ENCODE data around the gene NUPR1. TPM values are rescaled to one million over a fixed set of nuclear protein-coding genes. Genes with fewer than 3 reads are reported as not detected.
A peak's percentile ranks its signal among the peaks of the same experiment; 100 is the strongest.

The NUPR1 gene
- total and polyA plus RNA-seq, 2 of the 13 experiments (the other 11 are each of a cell fraction or from before 2014, with no cell fraction given) = 18.0 to 25.6 TPM

DNA sequence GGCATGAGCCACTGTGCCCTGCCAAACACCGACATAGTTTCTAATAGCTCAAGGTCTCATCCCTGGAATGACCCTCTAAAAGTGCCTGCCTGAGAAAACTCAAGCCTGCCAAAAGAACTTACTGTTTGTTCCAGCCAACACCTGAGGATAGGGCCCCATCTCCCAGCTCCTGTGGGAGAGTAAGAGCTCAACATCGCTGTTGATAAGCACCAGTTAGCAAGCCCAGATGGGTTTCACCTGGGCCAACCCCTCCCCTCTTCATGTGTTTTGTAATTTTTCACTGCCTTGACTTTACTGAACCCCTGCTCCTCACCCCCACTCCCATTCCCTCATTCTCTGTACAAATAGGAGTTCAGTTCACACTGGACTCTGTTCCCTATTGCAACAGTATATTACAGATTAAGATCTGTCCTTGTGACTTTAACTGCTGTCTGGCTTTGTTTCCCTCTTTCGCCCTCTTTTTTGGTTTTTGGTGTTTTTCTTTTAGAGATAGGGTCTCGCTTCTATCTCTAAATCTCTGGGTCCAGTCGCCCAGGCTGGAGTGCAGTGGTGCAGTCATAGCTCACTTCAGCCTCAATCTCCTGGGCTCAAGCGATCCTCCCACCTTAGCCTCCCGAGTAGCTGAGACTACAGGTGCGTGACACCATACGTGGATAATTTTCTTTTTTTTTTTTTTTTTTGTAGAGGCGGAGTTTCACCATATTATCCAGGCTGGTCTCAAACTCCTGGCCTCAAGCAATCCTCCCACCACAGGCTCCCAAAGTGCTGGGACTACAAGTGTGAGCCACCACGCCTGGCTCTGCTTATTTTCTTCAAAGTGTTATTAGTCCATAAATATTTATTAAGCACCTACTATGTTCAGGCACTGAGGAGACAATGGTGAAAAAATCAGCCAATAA, 12.3 kb downstream of the NUPR1 start (continued):
- TF ChIP-seq TARDBP (CRISPR knock-in tag; IDR thresholded peaks at IDR 0.05) = peak; percentile 98
- TF ChIP-seq POLR2A (IDR thresholded peaks at IDR 0.05; ENCODE audit: insufficient read depth in 1 of 2, low read depth in 2 of 2, low read length in 2 of 2) = peak in 1 of 2 experiments; percentile 52; a peak in 1 of 4 replicates
- no peak for TF ChIP-seq ZNF841 (CRISPR knock-in tag; IDR thresholded peaks at IDR 0.05; ENCODE audit: borderline replicate concordance)
- TF ChIP-seq, protein P1, sequence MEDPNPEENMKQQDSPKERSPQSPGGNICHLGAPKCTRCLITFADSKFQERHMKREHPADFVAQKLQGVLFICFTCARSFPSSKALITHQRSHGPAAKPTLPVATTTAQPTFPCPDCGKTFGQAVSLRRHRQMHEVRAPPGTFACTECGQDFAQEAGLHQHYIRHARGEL (CRISPR knock-in tag; IDR thresholded peaks at IDR 0.05) = no peak
- no peak for TF ChIP-seq ETV6 (CRISPR knock-in tag; conservative IDR thresholded peaks at IDR 0.05)
- 0 out of 2 replicates have a peak, but pooled peaks have one; percentile 48 for TF ChIP-seq ZNF709 (CRISPR knock-in tag; IDR thresholded peaks at IDR 0.05)
- no peak for TF ChIP-seq ZBTB42 (CRISPR knock-in tag; IDR thresholded peaks at IDR 0.05)
- TF ChIP-seq PLRG1 (conservative IDR thresholded peaks at IDR 0.05) = no peak
- TF ChIP-seq, protein P2, sequence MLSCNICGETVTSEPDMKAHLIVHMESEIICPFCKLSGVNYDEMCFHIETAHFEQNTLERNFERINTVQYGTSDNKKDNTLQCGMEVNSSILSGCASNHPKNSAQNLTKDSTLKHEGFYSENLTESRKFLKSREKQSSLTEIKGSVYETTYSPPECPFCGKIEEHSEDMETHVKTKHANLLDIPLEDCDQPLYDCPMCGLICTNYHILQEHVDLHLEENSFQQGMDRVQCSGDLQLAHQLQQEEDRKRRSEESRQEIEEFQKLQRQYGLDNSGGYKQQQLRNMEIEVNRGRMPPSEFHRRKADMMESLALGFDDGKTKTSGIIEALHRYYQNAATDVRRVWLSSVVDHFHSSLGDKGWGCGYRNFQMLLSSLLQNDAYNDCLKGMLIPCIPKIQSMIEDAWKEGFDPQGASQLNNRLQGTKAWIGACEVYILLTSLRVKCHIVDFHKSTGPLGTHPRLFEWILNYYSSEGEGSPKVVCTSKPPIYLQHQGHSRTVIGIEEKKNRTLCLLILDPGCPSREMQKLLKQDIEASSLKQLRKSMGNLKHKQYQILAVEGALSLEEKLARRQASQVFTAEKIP (CRISPR knock-in tag; IDR thresholded peaks at IDR 0.05; ENCODE audit: borderline replicate concordance) = no peak
- TF ChIP-seq ZNF274 (CRISPR knock-in tag; IDR thresholded peaks at IDR 0.05) = no peak
- TF ChIP-seq SNRNP70 (IDR thresholded peaks at IDR 0.05; ENCODE audit: low read depth, low read length) = no peak
- peak; percentile 44 for TF ChIP-seq ZNF160 (CRISPR knock-in tag; IDR thresholded peaks at IDR 0.05)
- no peak for TF ChIP-seq ZNF558 (CRISPR knock-in tag; IDR thresholded peaks at IDR 0.05; ENCODE audit: borderline replicate concordance)
- peak; percentile 93; the same call in 1 of the 2 replicates for TF ChIP-seq SNAPC2 (CRISPR knock-in tag; IDR thresholded peaks at IDR 0.05)
- TF ChIP-seq ZNF431 (CRISPR knock-in tag; IDR thresholded peaks at IDR 0.05; ENCODE audit: borderline replicate concordance, low read depth) = no peak
- peak; percentile 95 for TF ChIP-seq ZMYM2 (CRISPR knock-in tag; IDR thresholded peaks at IDR 0.05)
- peak; percentile 80; the same call in 1 of the 2 replicates for TF ChIP-seq SAFB2 (CRISPR knock-in tag; IDR thresholded peaks at IDR 0.05; ENCODE audit: borderline replicate concordance, low read depth)
- no peak for TF ChIP-seq HNRNPL (IDR thresholded peaks at IDR 0.05; ENCODE audit: low read depth, low read length)
- no peak for TF ChIP-seq ZNF589 (CRISPR knock-in tag; conservative IDR thresholded peaks at IDR 0.05)
- TF ChIP-seq, protein P3, sequence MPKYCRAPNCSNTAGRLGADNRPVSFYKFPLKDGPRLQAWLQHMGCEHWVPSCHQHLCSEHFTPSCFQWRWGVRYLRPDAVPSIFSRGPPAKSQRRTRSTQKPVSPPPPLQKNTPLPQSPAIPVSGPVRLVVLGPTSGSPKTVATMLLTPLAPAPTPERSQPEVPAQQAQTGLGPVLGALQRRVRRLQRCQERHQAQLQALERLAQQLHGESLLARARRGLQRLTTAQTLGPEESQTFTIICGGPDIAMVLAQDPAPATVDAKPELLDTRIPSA (CRISPR knock-in tag; IDR thresholded peaks at IDR 0.05; ENCODE audit: borderline replicate concordance) = no peak
- TF ChIP-seq TBP (CRISPR knock-in tag; IDR thresholded peaks at IDR 0.05) = no peak
- TF ChIP-seq, protein P4, sequence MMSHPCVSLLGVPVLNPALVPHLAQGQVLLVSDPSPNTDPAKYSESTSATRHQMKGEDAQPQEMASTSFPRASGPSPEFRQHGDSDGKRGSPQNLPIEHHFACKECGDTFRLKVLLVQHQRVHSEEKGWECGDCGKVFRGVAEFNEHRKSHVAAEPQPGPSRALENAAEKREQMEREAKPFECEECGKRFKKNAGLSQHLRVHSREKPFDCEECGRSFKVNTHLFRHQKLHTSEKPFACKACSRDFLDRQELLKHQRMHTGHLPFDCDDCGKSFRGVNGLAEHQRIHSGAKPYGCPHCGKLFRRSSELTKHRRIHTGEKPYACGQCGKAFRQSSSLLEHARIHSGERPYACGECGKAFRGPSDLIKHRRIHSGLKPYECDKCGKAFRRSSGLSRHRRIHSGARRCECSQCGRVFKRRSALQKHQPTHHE (CRISPR knock-in tag; IDR thresholded peaks at IDR 0.05; ENCODE audit: borderline replicate concordance) = 0 out of 2 replicates have a peak, but pooled peaks have one; percentile 22
- TF ChIP-seq ZKSCAN5 (CRISPR knock-in tag; IDR thresholded peaks at IDR 0.05) = no peak
- TF ChIP-seq THAP11 (CRISPR knock-in tag; IDR thresholded peaks at IDR 0.05) = peak; percentile 85
- TF ChIP-seq JDP2 (CRISPR knock-in tag; IDR thresholded peaks at IDR 0.05; ENCODE audit: borderline replicate concordance) = no peak
- no peak for TF ChIP-seq CENPT (CRISPR knock-in tag; IDR thresholded peaks at IDR 0.05; ENCODE audit: low read depth)
